K562 (cell line): Measurements from ENCODE around the gene COL4A1. TPM values are rescaled to one million over a fixed set of nuclear protein-coding genes. Genes with fewer than 3 reads are reported as not detected.

ENCODE experiments used
- ATAC-seq: fragments of 200-7000 bp; cut with Tn5 transposase; 3 replicates; pipeline ENCODE4 v1.9.1; 2020; ENCODE audit warnings: moderate library complexity
- BruUV-seq: library from RNA; stranded (reverse); fragments of 400-500 nt; replicated peaks from 2 replicates; lab custom pipeline; 2021; lab: Mats Ljungman, UMichigan
- CTCF ChIA-PET: fragments of 300-600 bp; formaldehyde crosslinking; extraction: SDS; loops from one replicate; lab custom pipeline; 2021; ENCODE audit warnings: low intra/inter-chr PET ratio; lab: Yijun Ruan, JAX
- POLR2A ChIA-PET: fragments of 300-600, 350-650 bp; sonication (Branson Sonifier 250); formaldehyde crosslinking; extraction: SDS; loops from one replicate; lab custom pipeline; 2021; ENCODE audit warnings: antibody characterized with exemption, inconsistent platforms; lab: Yijun Ruan, JAX
- DNase-seq, 4 experiments: peaks; one replicate each; pipeline versions ENCODE4 v3.0.0 to v3.0.0-alpha.2; 2011 to 2018; ENCODE audit warnings: low spot score in 3 of 4, mixed read lengths in 3 of 4; ENCODE audit errors: extremely low read depth in 1 of 4
- FAIRE-seq: peaks from 2 replicates; lab custom pipeline; 2011; peaks lifted over from hg19 to GRCh38; lab: Jason Lieb, UNC
- H2AFZ ChIP-seq: 2 replicates; pipeline ENCODE4 v1.6.0; 2011; ENCODE audit warnings: low read depth, low read length, control low read depth, inconsistent platforms
- H3K27ac ChIP-seq: fragments of 200-600 bp; 3 replicates; pipeline ENCODE4 v1.8.0; 2011; ENCODE audit warnings: low read depth, mild to moderate bottlenecking, control low read depth, inconsistent platforms, low read length, moderate library complexity, mixed read lengths; ENCODE audit errors: extremely low read depth
- H3K27me3 ChIP-seq, 2 experiments: fragments of 300-600 bp in 1 of 2; 2 replicates in 1 of 2; 3 replicates in 1 of 2; pipeline versions ENCODE4 v1.6.0 to v1.8.0; 2011; ENCODE audit warnings: inconsistent platforms in 2 of 2, low read length in 2 of 2, mild to moderate bottlenecking in 1 of 2, mixed read lengths in 1 of 2, moderate library complexity in 1 of 2; ENCODE audit not compliant: control insufficient read depth in 2 of 2, insufficient read depth in 2 of 2
- H3K36me3 ChIP-seq: fragments of 300-600 bp; 3 replicates; pipeline ENCODE4 v1.8.0; 2011; ENCODE audit warnings: mild to moderate bottlenecking, low read length, inconsistent platforms; ENCODE audit not compliant: control insufficient read depth, insufficient read depth
- H3K4me1 ChIP-seq, 2 experiments: fragments of 200-600 bp in 1 of 2; replicated peaks in 1 of 2; 2 replicates in 1 of 2; 3 replicates in 1 of 2; pipeline versions ENCODE4 v1.5.1 to v1.8.0; 2011; ENCODE audit warnings: inconsistent platforms in 2 of 2, low read length in 2 of 2, mild to moderate bottlenecking in 1 of 2, mixed read lengths in 1 of 2, moderate library complexity in 1 of 2; ENCODE audit not compliant: control insufficient read depth in 2 of 2, insufficient read depth in 2 of 2
- H3K4me2 ChIP-seq: 2 replicates; pipeline ENCODE4 v1.6.1; 2011; ENCODE audit warnings: low read length, control low read depth, inconsistent platforms, mixed read lengths; ENCODE audit not compliant: insufficient read depth
- H3K4me3 ChIP-seq: fragments of 200-600 bp; sonication (generic), shearing (Covaris generic); 2 replicates; pipeline ENCODE4 v1.5.1; 2016; ENCODE audit warnings: control low read depth, inconsistent platforms
- H3K79me2 ChIP-seq: fragments of 200-600 bp; 3 replicates; pipeline ENCODE4 v1.8.0; 2011; ENCODE audit warnings: low read length, inconsistent platforms; ENCODE audit not compliant: control insufficient read depth, insufficient read depth
- H3K9ac ChIP-seq, 2 experiments: 2 replicates each; pipeline versions ENCODE4 v1.6.0 to v1.6.1; 2011; ENCODE audit warnings: low read depth in 2 of 2, low read length in 2 of 2, control low read depth in 1 of 2, inconsistent platforms in 1 of 2, mild to moderate bottlenecking in 1 of 2, mixed read lengths in 1 of 2; ENCODE audit not compliant: insufficient read depth in 1 of 2
- H3K9me1 ChIP-seq: one replicate; pipeline ENCODE4 v1.6.0; 2011; ENCODE audit warnings: inconsistent platforms, mild to moderate bottlenecking, low read length, moderate library complexity; ENCODE audit not compliant: control insufficient read depth, insufficient read depth
- H3K9me3 ChIP-seq: replicated peaks from 2 replicates; pipeline ENCODE4 v1.5.1; 2011; ENCODE audit warnings: low read depth, low read length, inconsistent platforms; ENCODE audit not compliant: control insufficient read depth, insufficient read depth
- H4K20me1 ChIP-seq: replicated peaks from 2 replicates; pipeline ENCODE4 v1.6.1; 2011; ENCODE audit warnings: low read length, inconsistent platforms, mixed read lengths; ENCODE audit not compliant: control insufficient read depth, insufficient read depth
- CAMTA2 ChIP-seq: fragments of 250-450 bp; sonication (Bioruptor Pico); conservative IDR thresholded peaks from 2 replicates; pipeline ENCODE4 v1.5.1; 2022
- CBX1 ChIP-seq: sonication (generic); IDR thresholded peaks from 2 replicates; pipeline ENCODE4 v1.6.1; 2016; ENCODE audit warnings: antibody characterized with exemption, low read depth, mild to moderate bottlenecking
- EP400 ChIP-seq: fragments of 450-650 bp; IDR thresholded peaks from 2 replicates; pipeline ENCODE4 v1.6.1; 2017; ENCODE audit warnings: antibody characterized with exemption, mild to moderate bottlenecking, moderate library complexity
- ETV1 ChIP-seq: fragments of 450-650 bp; conservative IDR thresholded peaks from 2 replicates; pipeline ENCODE4 v1.6.1; 2016; ENCODE audit warnings: missing genetic modification characterization, control low read depth, low read depth, missing compliant biosample characterization
- GTF3C2 ChIP-seq: IDR thresholded peaks from 3 replicates; pipeline ENCODE4 v1.6.1; 2011; ENCODE audit warnings: borderline replicate concordance, mild to moderate bottlenecking, moderate library complexity; ENCODE audit not compliant: insufficient read length; ENCODE audit errors: extremely low read depth
- HNRNPLL ChIP-seq: fragments of 200-400 bp; formaldehyde crosslinking; IDR thresholded peaks from 2 replicates; pipeline ENCODE4 v1.6.1; 2017; ENCODE audit warnings: low read length, low read depth, mild to moderate bottlenecking; ENCODE audit not compliant: poor library complexity, severe bottlenecking
- HNRNPUL1 ChIP-seq: fragments of 200-400 bp; formaldehyde crosslinking; IDR thresholded peaks from 2 replicates; pipeline ENCODE4 v1.6.1; 2017; ENCODE audit warnings: low read length
- KAT8 ChIP-seq: fragments of 450-650 bp; IDR thresholded peaks from 2 replicates; pipeline ENCODE4 v1.6.1; 2016; ENCODE audit warnings: low read depth, mild to moderate bottlenecking
- NFATC3 ChIP-seq: fragments of 450-650 bp; IDR thresholded peaks from 2 replicates; pipeline ENCODE4 v1.6.1; 2017; ENCODE audit warnings: mild to moderate bottlenecking
- PHB ChIP-seq: fragments of 250-450 bp; sonication (Bioruptor Pico); IDR thresholded peaks from 2 replicates; pipeline ENCODE4 v1.5.0; 2021
- PML ChIP-seq: IDR thresholded peaks from 2 replicates; pipeline ENCODE4 v1.6.1; 2012; ENCODE audit warnings: low read length, inconsistent platforms
- TFAP4 ChIP-seq: sonication (generic); formaldehyde crosslinking; IDR thresholded peaks from 2 replicates; pipeline ENCODE4 v1.8.0; 2022; ENCODE audit warnings: missing genetic modification reagents, mild to moderate bottlenecking, moderate library complexity, borderline replicate concordance
- ZBTB43 ChIP-seq: sonication (generic); formaldehyde crosslinking; IDR thresholded peaks from 2 replicates; pipeline ENCODE4 v1.8.0; 2023; ENCODE audit warnings: mild to moderate bottlenecking, missing genetic modification reagents
- ZNF121 ChIP-seq: sonication (generic); formaldehyde crosslinking; conservative IDR thresholded peaks from 2 replicates; pipeline ENCODE4 v1.8.0; 2022; ENCODE audit warnings: missing genetic modification reagents
- WGBS: fragments of 100-300 bp; shearing (Covaris generic); methylation state at CpG from one replicate; pipeline ENCODE4 v1.1.6; 2016; ENCODE audit warnings: low coverage, mixed read lengths; ENCODE audit not compliant: insufficient coverage; ENCODE audit errors: missing lambda C conversion rate; 5-methylcytosine and 5-hydroxymethylcytosine counted together
- in situ Hi-C: fragments of 300-500 bp; cut with MboI; formaldehyde crosslinking; loops from 4 replicates; pipeline ENCODE4 v1.15.0; 2018; ENCODE audit warnings: inconsistent platforms, mixed read lengths
- intact Hi-C: fragments of 100-400 bp; cut with micrococcal nuclease; formaldehyde crosslinking; loops from 2 replicates; pipeline ENCODE4 v1.14.2; 2022
- polyA plus RNA-seq, 8 experiments: library from polyadenylated mRNA; depleted of rRNA in 4 of 8; stranded (reverse) in 5 of 8; unstranded in 3 of 8; fragments of >200 nt; fragmentation: Nextera tagmentation in 2 of 8; fragmentation: Illumina TruSeq in 1 of 8; extraction: Ambion mirVana in 2 of 8; extraction: Trizol in 1 of 8; gene quantifications; 2 replicates each; pipeline versions ENCODE4 v1.2.1 to v1.2.3, GENCODE V29; 2011 to 2014; ENCODE audit warnings: inconsistent platforms in 1 of 8, missing spikeins in 1 of 8
- total RNA-seq, 7 experiments: library from RNA; depleted of rRNA in 6 of 7; stranded (reverse); fragments of >200 nt in 6 of 7; fragmentation: Illumina TruSeq in 2 of 7; extraction: Trizol in 2 of 7; gene quantifications; 2 replicates each; pipeline versions ENCODE4 v1.2.1 to v1.2.3, GENCODE V29; 2011 to 2021; ENCODE audit warnings: low replicate concordance in 1 of 7

The COL4A1 gene
- total and polyA plus RNA-seq, 9 of the 15 experiments (the other 6 are each of a cell fraction or from before 2014, with no cell fraction given), result 0.35 TPM; not detected in 8

- no peak for TF ChIP-seq HNRNPLL
- TF ChIP-seq, all 486 proteins: peak for 0
These were observed 123.0 kb downstream of the COL4A1 start (continued) for GRCh38 chr13:110183910-110184309.

- no peak overlapping the region for H3K4me3 ChIP-seq
- H3K27ac ChIP-seq, result no peak overlapping the region
- peaks cover 0 to 21% of the 10 kb centered on the region in 2 experiments; a peak in 2 of 5 replicates for H3K27me3 ChIP-seq
- no peaks in the 10 kb centered on the region for H3K79me2 ChIP-seq
- CTCF ChIA-PET, result no interaction called here
- TF ChIP-seq EP400 (no peak), NFATC3 (no peak), TFAP4 (CRISPR knock-in tag) (no peak), HNRNPUL1 (no peak), PML (no peak), PHB (no peak), CBX1 (no peak), KAT8 (no peak), ZBTB43 (CRISPR knock-in tag) (no peak), ZNF121 (CRISPR knock-in tag) (no peak), CAMTA2 (CRISPR knock-in tag) (no peak), ETV1 (tag) (no peak), GTF3C2 (no peak)
- H3K9me1 ChIP-seq, result no peaks in the 10 kb centered on the region
- H2AFZ ChIP-seq, result no peak overlapping the region
- H3K4me1 ChIP-seq, result no peaks in the 10 kb centered on the region; a peak in 1 of 5 replicates
- H3K4me2 ChIP-seq, result no peak overlapping the region
- intact Hi-C loops (no loop called here), in situ Hi-C loops (no loop called here)
- no peaks in the 10 kb centered on the region for H3K36me3 ChIP-seq
- no peaks in the 10 kb centered on the region for H4K20me1 ChIP-seq
- 3% methylated on average over 8 of the region's 9 CpGs for WGBS
- DNase-seq (no peak), FAIRE-seq (no peak), ATAC-seq (no peak)
- H3K9me3 ChIP-seq, result no peaks in the 10 kb centered on the region
- BruUV-seq, result no TSS peak
- POLR2A ChIA-PET, result no interaction called here
- H3K9ac ChIP-seq, result no peak overlapping the region
These were observed 124.5 kb downstream of the COL4A1 start for GRCh38 chr13:110182461-110182860.
